ENCODE results near the gene IFNE.

The IFNE gene, protein sequence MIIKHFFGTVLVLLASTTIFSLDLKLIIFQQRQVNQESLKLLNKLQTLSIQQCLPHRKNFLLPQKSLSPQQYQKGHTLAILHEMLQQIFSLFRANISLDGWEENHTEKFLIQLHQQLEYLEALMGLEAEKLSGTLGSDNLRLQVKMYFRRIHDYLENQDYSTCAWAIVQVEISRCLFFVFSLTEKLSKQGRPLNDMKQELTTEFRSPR

DNA sequence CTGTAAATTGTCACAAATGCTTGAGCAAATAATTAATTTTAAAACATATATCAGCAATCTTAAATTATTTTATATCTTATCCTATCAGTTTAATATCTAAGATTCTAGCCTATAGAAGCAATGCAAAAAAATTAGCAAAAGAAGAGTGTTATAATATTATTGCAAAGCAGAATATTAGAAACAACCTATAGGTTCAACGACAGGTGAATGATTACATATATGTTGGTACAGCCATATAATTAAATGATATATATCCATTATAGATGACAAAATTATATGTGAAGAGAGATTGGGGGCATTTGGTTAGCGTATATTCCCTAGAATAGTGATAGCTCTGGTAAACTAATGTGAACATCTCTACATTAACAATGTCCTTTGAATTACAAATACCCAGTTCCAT is at the start of gene IFNE:
TSS of gene IFNE (minus strand) at position 101 of the 400 bp plus-strand sequence. CDS start 619 bp downstream, outside the sequence.
- DNase-seq = no peak

- DNase-seq = no peak
Observed at GRCh38 chr9:21528123-21528808, 46.2 kb upstream of the IFNE start.

DNA sequence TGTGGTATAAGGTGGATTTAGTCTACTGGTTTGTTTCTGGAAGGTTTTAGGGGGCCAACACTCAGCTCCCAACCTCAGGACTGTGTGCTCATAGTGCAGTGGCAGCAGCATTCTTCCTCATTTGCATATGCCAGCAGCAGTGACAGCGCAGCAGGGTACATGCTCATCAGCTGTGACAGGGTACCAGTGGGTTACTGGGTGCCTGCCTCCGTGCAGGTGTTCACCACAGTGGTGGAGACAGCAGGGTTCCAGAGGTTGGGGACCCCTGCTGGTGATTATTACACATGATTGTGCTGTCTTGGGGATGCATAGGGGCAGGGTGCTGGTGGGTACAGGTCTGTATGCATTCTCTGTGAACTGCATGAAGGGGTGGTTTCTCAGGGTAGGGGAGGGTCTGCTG is 45.5 kb upstream of the IFNE start:
- DNase-seq = no peak

DNA sequence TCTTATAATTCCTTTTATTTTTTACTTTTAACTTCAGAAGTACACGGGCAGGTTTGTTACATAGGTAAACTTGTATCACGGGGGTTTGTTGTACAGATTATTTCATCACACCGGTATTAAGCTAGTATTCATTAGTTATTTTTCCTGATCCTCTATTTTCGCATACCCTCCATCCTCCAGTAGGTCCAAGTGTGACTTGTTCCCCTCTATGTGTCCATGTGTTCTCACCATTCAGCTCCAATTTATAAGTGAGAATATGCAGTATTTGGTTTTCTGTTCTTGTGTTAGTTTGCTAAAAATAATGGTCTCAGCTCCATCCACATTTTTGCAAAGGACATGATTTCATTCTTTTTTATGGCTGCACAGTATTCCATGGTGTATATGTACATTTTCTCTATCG is 43.1 kb upstream of the IFNE start:
- DNase-seq = no peak

DNA sequence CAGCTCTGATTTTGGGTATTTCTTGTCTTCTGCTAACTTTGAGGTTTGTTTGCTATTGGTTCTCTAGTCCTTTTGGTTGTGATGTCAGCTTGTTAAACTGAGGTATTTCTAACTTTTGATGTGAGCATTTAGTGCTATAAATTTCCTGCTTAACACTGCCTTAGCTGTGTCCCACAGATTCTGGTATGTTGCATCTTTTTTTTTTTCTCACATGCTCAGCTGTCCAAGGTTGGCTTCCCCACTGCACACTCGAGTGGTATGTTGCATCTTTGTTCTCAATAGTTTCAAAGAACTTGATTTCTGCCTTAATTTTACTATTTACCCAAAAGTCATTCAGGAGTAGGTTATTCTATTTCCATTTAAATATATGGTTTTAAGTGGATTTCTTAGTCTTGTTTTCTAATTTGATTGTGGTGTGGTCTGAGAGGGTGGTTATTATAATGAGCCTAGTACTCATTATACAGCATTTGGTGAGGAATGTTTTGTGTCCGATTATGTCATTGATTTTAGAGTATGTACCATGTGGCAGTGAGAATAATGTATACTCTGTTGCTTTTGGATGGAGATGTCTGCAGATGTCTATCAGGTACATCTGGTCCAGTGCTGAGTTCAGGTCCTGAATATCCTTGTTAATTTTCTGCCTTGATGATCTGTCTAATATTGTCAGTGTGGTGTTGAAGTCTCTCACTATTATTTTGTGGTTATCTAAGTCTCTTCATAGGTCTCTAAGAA is 42.2 kb upstream of the IFNE start:
- DNase-seq = no peak

GRCh38 chr9:21523021-21524014 is 41.2 kb upstream of the IFNE start:
- no peak for DNase-seq

DNA sequence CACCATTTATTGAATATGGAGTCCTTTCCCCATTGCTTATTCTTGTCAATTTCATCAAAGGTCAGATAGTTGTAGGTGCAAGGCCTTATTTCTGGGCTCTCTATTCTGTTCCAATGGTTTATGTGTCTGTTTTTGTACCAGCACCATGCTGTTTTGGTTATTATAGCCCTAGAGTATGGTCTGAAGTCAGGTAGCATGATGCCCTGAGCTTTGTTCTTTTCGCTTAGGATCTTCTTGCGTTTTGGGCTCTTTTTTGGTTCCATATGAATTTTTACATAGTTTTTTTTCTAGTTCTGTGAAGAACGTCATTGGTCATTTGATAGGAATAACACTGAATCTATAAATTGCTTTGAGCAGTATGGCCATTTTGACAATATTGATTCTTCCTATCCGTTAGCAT is 40.2 kb upstream of the IFNE start:
- DNase-seq = no peak

GRCh38 chr9:21521448-21521847 is 39.3 kb upstream of the IFNE start:
- DNase-seq = no peak

DNA sequence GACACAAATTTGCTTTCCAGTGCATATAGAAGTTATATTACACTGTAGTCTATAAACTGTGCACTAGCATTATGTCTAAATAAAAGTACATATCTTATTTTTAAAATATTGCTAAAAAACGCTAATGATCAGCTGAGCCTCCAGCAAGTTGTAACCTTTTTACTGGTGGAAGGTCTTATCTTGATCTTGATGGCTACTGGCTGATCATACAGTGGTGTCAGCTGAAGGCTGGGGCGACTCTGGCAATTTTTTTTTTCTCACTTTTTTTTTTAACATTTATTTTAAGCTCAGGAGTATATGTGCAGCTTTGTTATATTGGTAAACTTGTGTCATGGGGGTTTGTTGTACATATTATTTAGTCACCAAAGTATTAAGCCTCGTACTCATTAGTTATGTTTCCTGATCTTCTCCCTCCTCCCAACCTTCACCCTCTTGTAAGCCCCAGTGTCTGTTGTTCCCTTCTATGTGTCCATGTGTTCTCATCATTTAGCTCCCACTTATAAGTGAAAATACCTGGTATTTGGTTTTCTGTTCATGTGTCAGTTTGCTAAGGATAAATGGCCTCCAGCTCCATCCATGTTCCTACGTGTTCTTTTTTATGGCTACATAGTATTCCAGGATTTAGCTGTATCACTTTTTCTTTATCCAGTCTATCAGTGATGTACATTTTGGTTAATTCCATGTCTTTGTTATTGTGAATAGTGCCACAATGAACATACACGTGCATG is 38.6 kb upstream of the IFNE start:
- no peak for DNase-seq

- no peak for DNase-seq
Observed at GRCh38 chr9:21519855-21520434, 37.8 kb upstream of the IFNE start.

- DNase-seq = no peak
Observed at GRCh38 chr9:21516796-21517195, 34.7 kb upstream of the IFNE start.

DNA sequence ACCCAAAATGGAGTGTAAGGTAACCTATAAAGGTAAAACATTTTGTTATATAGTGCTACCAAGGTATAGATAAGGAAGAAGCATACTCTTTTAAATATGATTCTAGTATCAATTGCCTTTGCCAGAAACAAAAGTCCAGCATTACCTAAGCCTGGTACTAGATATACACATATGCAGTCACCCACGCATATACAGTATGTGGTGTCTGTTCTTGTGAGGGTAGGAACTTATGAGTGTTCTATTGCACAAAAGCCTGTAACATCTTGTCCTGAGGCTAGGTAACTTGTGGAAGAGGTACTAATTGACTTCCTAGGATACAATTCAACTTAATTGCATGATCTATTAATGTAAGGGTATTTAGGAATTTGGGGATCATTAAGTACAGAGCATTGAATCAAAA is 31.3 kb upstream of the IFNE start:
- DNase-seq = no peak

DNA sequence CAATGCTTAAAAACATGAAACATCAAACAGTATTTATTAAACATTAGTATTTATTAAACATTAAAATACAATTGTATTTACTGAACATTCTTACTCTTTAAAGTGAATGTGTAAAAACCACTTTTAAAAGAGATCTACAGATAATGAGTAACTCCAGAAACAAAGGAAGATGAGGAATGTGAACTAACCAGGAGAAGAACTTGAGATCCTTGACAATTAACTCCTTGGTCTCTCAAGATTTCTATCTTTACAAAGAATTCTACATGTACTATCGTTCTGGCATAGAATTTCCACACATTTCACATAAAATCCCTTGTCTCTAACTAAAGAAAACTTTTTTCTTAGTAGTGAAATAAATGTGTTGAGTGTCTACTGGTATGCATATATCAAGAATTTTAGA is 28.7 kb upstream of the IFNE start:
- DNase-seq = no peak

DNA sequence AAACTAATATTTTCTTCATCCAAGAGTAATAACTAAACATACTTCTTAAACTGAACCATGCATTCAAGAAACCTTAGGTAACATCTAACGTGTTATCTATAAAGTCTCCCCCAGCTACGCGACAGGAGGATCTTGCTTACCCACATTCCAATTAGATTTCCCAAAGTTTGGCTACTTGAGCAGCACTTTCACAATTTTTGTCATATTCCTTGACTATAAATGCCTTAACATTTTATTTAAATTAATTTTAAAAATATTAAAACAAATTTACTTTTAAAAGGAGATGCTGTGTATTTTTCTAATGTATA is 25.3 kb upstream of the IFNE start:
- no peak for DNase-seq

DNA sequence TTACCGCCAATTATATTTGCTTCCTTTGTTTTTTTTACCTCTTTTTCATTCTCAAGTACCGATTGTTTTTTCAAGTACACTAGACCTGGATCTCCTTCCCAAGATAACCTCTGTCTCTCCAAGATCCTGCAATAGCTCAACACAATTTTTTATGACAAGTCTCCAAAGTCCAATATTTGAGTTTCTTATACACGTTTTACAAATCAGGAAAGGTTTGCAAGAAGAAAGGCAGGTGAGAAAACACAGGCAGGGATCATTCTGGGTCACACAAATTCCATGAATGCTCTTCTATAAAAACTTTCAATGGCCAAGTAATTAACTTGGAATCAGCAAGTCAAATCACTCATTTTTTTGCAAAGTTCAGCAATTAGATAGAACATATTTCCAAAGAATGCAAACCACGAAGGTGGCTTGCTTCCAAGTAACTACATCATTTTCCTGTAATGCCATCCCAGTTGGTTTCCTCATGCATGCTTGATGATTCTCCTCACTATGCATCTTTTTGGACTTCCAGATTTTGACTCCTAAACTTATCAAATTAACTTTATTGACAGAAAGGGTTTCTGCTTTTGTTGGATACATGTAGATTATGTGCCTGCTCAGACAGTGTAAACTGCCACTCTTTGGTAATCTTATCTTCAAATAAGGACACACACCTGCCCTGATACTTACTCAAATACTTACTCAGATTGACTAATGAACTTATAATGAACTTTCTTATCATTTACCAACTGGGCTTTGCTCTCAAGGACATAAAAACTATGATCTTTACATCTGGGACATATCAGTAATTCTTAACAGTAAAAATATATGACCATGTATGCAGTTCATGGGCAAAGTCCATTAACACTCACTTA is 24.7 kb upstream of the IFNE start:
- DNase-seq = no peak

DNA sequence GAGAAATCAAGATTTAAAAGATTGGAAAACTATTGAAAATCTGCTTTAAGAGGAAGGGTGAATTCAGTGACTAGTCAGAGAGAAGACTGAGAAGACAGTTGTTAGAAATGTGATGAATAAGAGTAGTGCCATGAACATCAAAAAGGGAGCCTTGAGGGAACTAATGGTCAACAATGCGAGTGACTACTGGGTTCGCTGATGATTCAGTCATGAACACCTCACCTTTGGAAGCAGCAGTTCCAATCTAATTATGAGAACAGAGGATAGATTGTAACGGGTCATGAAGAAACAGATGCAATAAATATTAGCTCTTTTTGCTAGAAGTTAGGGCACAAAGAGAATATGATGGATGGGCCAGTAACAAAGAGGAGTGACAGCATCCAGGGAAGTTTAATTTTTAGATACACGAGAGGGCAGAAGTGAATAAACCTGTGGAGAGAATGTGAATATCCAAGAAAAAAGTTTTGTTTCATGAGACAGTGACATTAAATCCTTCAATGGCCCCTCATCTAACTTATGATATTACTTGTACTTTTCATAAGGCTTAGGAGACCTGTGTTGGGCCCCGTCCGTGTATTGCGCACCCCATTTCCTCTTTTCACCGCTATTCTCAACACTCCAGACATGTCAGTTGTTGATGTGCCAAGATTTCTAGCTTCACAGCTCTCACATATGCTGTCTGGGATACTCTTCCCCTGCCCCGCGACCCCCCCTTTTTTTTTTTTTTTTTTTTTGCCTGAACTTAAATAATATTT is 23.5 kb upstream of the IFNE start:
- no peak for DNase-seq

DNA sequence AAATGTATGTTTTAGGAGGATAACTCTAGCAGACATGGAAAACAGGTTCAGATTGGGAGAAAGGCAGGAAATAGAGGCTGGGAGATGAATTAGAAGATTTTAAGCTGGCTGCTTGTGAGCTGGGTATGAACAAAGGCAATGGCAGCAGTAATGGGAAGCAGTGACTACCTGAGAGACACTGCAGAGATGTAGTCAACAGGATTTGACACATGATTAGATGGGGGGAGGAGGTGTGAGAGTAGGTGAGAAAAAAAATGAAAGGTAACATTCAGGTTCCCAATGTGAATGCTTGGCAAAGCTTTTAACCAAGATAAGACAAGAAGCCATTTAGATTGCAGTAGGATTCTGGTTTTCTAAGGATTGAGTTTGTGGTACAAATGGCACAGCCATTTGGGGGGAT is 22.8 kb upstream of the IFNE start:
- no peak for DNase-seq

DNA sequence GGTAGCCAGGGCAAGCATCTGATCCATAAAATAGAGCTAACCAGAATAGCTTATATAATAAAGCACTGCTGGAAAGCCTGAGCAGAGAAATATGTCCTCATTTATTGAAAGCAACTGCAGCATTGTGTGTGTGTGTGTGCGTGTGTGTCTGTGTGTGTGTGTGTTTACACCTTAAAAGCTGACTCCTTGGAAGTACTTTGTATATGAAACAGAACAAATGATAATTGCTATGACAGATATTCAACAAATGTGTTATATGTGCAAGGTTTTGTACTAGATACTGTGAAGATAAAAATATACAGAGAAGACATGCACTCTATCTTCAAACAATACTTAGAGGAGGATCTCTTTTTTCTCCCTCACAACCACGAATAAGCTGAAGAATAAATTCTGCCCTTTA is 22.0 kb upstream of the IFNE start:
- no peak for DNase-seq

DNA sequence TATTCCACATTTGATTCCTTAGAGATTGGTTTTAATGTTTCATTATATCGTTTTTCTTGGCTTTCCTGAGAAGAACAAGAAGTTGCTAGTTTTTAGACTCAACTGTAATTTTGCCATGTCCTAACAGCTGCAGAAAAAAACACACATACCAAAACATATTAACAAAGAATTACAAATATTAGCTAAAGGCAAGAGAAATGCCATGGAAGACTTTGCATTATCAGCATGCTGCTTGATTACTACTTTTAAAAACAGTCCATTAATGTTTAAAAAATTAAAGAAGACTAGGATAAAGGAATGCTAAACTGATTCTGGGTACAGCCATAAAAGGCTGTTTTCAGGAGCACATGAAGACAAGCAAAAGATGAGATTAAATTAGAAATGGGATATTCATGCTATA is 20.5 kb upstream of the IFNE start:
- no peak for DNase-seq

DNA sequence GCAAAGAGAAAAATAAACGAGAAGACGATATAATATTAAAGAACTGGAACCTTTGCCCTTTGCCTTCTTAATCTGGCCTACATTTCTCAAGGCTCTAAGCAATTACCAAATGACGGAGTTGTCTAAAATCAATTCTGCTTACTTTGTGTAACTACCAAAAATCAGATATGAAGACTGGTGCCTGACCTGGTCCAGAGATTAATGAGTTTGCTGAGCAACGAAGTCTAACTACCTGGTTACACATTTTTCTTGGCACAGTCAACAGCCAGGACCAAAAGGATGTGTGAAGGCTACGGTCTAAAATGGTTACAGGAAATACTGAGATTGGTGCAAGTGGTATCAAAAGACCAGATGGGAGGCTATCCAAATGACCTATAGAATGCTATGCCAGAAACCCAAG is 17.8 kb upstream of the IFNE start:
- no peak for DNase-seq
